H54 (cell line): Measurements from ENCODE around the gene FBLL1.

Experiments
- DNase-seq: peaks from one replicate; pipeline ENCODE4 v3.0.0; 2011; ENCODE audit warnings: low spot score, mixed read lengths; ENCODE audit not compliant: insufficient read length
- FAIRE-seq: peaks from 3 replicates; lab custom pipeline; 2011; peaks lifted over from hg19 to GRCh38; lab: Jason Lieb, UNC
- POLR2A ChIP-seq: IDR thresholded peaks from 2 replicates; pipeline ENCODE4 v1.6.1; 2011; ENCODE audit warnings: low read depth, mild to moderate bottlenecking, low read length

The FBLL1 gene

GRCh38 chr5:168528521-168529373 lies at the start of gene FBLL1:
FBLL1 (plus strand) TSS chr5:168529305; CDS start chr5:168529505, 200 bp downstream.
- DNase-seq = no peak

GRCh38 chr5:168480601-168481000 lies 48.5 kb upstream of the FBLL1 start:
- FAIRE-seq (no peak), DNase-seq (no peak)
- TF ChIP-seq POLR2A = no peak

More at GRCh38 chr5:168528521-168529373, at the start of gene FBLL1:
- no peak for FAIRE-seq
- no peak for TF ChIP-seq POLR2A

- no peak for FAIRE-seq
- no peak for TF ChIP-seq POLR2A
- DNase-seq = no peak
Observed at GRCh38 chr5:168481330-168481788, 47.7 kb upstream of the FBLL1 start.

- TF ChIP-seq POLR2A = no peak
- DNase-seq = no peak
- no peak for FAIRE-seq
Observed at GRCh38 chr5:168482361-168482760, 46.7 kb upstream of the FBLL1 start.

- TF ChIP-seq POLR2A = peak; percentile 99
- peak; percentile 86 for DNase-seq
- peak; percentile 80 for FAIRE-seq
Observed at GRCh38 chr5:168486136-168486879, 42.8 kb upstream of the FBLL1 start, which contains the start of gene RARS1. RARS1 (plus strand) TSS chr5:168486471; CDS start chr5:168486499, 28 bp downstream.

- DNase-seq (no peak), FAIRE-seq (no peak)
- no peak for TF ChIP-seq POLR2A
Observed at GRCh38 chr5:168489059-168489458, 40.0 kb upstream of the FBLL1 start.

- FAIRE-seq (no peak), DNase-seq (no peak)
- no peak for TF ChIP-seq POLR2A
Observed at GRCh38 chr5:168494057-168494555, 35.0 kb upstream of the FBLL1 start.

GRCh38 chr5:168502563-168503237 lies 26.4 kb upstream of the FBLL1 start:
- no peak for TF ChIP-seq POLR2A
- DNase-seq (no peak), FAIRE-seq (no peak)

- DNase-seq = no peak
- no peak for FAIRE-seq
- no peak for TF ChIP-seq POLR2A
Observed at GRCh38 chr5:168513861-168514428, 15.2 kb upstream of the FBLL1 start.

- TF ChIP-seq POLR2A = no peak
- DNase-seq (no peak), FAIRE-seq (no peak)
Observed at GRCh38 chr5:168525856-168526255, 3.2 kb upstream of the FBLL1 start.

GRCh38 chr5:168527756-168528295 lies 1.3 kb upstream of the FBLL1 start:
- TF ChIP-seq POLR2A = no peak
- FAIRE-seq = no peak
- no peak for DNase-seq

- no peak for FAIRE-seq
- DNase-seq = no peak
- no peak for TF ChIP-seq POLR2A
Observed at GRCh38 chr5:168529374-168530234, 499 bp downstream of the FBLL1 start.
